ENCODE measurements around the gene TCFL5. TPM values are rescaled to one million over a fixed set of nuclear protein-coding genes. Genes with fewer than 3 reads are reported as not detected.
A peak's percentile ranks its signal among the peaks of the same experiment; 100 is the strongest.

TCFL5 gene
- polyA plus RNA-seq, 3 donors = 0.38 to 3.5 (median 0.89) TPM

DNA sequence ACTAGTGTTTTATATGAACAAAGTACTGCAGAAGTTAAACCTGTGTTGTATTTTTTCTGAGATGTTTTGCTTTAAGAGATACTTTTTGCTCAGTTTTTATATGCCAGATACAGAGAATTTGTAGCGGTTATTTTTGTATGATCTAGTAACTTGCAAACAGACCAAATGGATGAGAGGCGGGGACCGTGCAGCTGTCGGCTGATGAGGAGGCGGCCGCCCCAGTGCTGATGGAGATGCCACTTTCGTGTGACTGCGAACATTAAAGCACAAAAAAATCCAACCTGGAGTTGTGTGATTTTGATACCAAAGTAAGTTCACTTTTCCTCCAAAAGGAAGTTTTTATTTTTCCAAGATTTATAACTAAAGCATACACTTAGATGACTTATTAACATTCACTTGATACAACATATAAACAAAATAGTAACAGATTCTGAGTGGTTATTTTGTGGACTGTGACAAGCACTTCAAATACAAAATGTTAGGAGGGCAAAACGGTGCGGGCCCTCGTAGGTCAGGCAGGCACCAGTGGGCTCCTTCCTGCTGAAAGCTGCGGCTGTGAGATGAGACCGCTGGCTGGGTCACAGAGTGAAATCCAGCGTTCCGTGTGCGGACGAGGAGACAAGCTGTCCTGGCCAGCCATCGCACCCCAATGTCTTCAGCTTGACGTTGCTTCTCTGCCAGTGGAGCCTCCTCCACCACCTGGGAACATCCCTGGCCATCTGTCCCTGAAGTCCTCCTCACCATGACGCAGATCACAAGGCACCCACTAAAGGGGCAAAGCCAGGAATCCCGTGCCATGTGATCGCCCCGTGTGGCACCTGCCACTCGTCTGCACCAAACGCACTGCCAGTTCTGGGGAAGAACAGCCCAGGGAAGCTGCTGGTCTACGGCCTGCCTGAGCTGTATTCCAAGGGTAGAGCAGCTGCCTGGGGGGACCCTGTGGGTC, 61.0 kb downstream of the TCFL5 start:
- peaks cover 24% of the 10 kb centered on the region for H3K79me2 ChIP-seq (ENCODE audit: insufficient read depth, low read length)
- no peak overlapping the region for H3K9ac ChIP-seq (ENCODE audit: insufficient read depth, low read length, poor library complexity, severe bottlenecking)
- no peaks in the 10 kb centered on the region for H3K27me3 ChIP-seq (ENCODE audit: control insufficient read depth in 2 of 2, insufficient read depth in 2 of 2, low read length in 2 of 2)
- no peak for TF ChIP-seq CTCF (IDR thresholded peaks at IDR 0.05)
- H3K36me3 ChIP-seq (replicated peaks in 1 of 2; ENCODE audit: control insufficient read depth in 1 of 2, insufficient read depth in 2 of 2, low read length in 2 of 2) = peaks cover 24 to 35% of the 10 kb centered on the region in 2 donors
- Mint-ChIP-seq H3K4me1 (peaks cover 55% of the 10 kb centered on the region), H3K36me3 (peaks cover 37 to 40% of the 10 kb centered on the region in 2 donors), H3K9me3 (peaks cover 0 to 3% (median 0%) of the 10 kb centered on the region in 7 donors), H3K4me3 (peak overlapping the region in 1 of 2 donors; percentile 16), H3K27ac (no peak overlapping the region), H3K27me3 (ENCODE audit: low read depth in 3 of 3) (peaks cover 0 to 6% (median 2%) of the 10 kb centered on the region in 3 donors)
- no peak for DNase-seq
- H3K4me1 ChIP-seq (ENCODE audit: control insufficient read depth in 1 of 2, insufficient read depth in 2 of 2, low read length in 2 of 2) = peaks cover 49 to 56% of the 10 kb centered on the region in 2 donors
- no peak overlapping the region for H3K4me3 ChIP-seq (replicated peaks in 1 of 3; ENCODE audit: low read depth in 2 of 3, low read length in 3 of 3)
- intact Hi-C loops (cut with micrococcal nuclease) = loop anchor here (5.0 to 10.0 kb wide), 4 partner anchors 57 to 656 kb away; partner anchors contain the start of genes ADRM1 (in 1 of the 2), PSMA7 (in 1 of the 2), RPS21 (in 1 of the 2) and SS18L1 (in 1 of the 2)
- no peak overlapping the region for H3K4me2 ChIP-seq (replicated peaks; ENCODE audit: extremely low read depth, low read length, poor library complexity, severe bottlenecking)
- H3K27ac ChIP-seq (ENCODE audit: low read depth in 1 of 2, low read length in 2 of 2) = no peak overlapping the region
- H2AFZ ChIP-seq (ENCODE audit: insufficient read depth, low read depth, low read length, poor library complexity, severe bottlenecking) = no peak overlapping the region
- H3K9me3 ChIP-seq (replicated peaks in 1 of 2; ENCODE audit: control insufficient read depth in 1 of 2, insufficient read depth in 1 of 2, low read length in 2 of 2) = no peaks in the 10 kb centered on the region
- H4K20me1 ChIP-seq (ENCODE audit: insufficient read depth, low read length) = peaks cover 15% of the 10 kb centered on the region
- WGBS (ENCODE audit: insufficient coverage) = 93% methylated on average over 18 of the region's 26 CpGs

DNA sequence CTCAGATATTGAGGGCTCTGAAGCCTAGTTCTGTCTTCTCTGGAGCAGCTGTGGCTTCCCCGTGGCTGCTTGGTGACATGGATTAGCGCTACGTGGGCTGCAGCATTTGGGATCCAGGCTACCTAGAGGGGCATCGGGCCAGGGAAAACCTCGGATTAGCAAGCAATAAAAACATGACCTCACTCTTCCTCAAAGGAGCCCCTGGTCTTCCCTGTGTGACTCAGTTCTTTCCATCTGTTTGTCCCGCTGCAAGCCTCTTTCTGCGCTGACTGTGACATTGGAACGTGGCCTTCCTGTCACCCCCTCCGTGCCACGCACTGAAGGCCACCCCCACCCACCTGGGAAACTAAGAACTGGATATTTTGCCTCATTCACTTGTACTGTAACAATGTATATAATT, 61.7 kb downstream of the TCFL5 start:
- H3K4me3 Mint-ChIP-seq = peak overlapping the region in 1 of 2 donors; percentile 16
- H3K27me3 ChIP-seq (ENCODE audit: control insufficient read depth in 2 of 2, insufficient read depth in 2 of 2, low read length in 2 of 2) = no peaks in the 10 kb centered on the region

More for the DNA sequence above, 61.7 kb downstream of the TCFL5 start:
- Mint-ChIP-seq H3K27ac (peak overlapping the region in 1 of 7 donors; percentile 16), H3K9me3 (peaks cover 0 to 3% (median 0%) of the 10 kb centered on the region in 7 donors), H3K36me3 (peaks cover 37 to 40% of the 10 kb centered on the region in 2 donors), H3K27me3 (ENCODE audit: low read depth in 3 of 3) (peaks cover 0 to 6% (median 2%) of the 10 kb centered on the region in 3 donors), H3K4me1 (peaks cover 57% of the 10 kb centered on the region)
- H3K4me1 ChIP-seq (ENCODE audit: control insufficient read depth in 1 of 2, insufficient read depth in 2 of 2, low read length in 2 of 2) = peaks cover 52 to 60% of the 10 kb centered on the region in 2 donors
- no peak overlapping the region for H3K9ac ChIP-seq (ENCODE audit: insufficient read depth, low read length, poor library complexity, severe bottlenecking)
- peaks cover 24 to 35% of the 10 kb centered on the region in 2 donors for H3K36me3 ChIP-seq (replicated peaks in 1 of 2; ENCODE audit: control insufficient read depth in 1 of 2, insufficient read depth in 2 of 2, low read length in 2 of 2)
- no peak overlapping the region for H2AFZ ChIP-seq (ENCODE audit: insufficient read depth, low read depth, low read length, poor library complexity, severe bottlenecking)
- TF ChIP-seq CTCF (IDR thresholded peaks at IDR 0.05) = no peak
- H3K79me2 ChIP-seq (ENCODE audit: insufficient read depth, low read length) = peaks cover 17% of the 10 kb centered on the region
- H4K20me1 ChIP-seq (ENCODE audit: insufficient read depth, low read length) = peaks cover 13% of the 10 kb centered on the region
- H3K9me3 ChIP-seq (replicated peaks in 1 of 2; ENCODE audit: control insufficient read depth in 1 of 2, insufficient read depth in 1 of 2, low read length in 2 of 2) = no peaks in the 10 kb centered on the region
- no peak for DNase-seq
- 97% methylated on average over 6 of the region's 10 CpGs for WGBS (ENCODE audit: insufficient coverage)
- H3K4me2 ChIP-seq (replicated peaks; ENCODE audit: extremely low read depth, low read length, poor library complexity, severe bottlenecking) = no peak overlapping the region
- intact Hi-C loops (cut with micrococcal nuclease) = loop anchor here (5.0 to 10.0 kb wide), 7 partner anchors 57 to 655 kb away; partner anchors contain the start of genes CABLES2 (in 2 of the 2), ADRM1 (in 1 of the 2), DIDO1 (in 1 of the 2) and PSMA7 (in 1 of the 2)
- H3K27ac ChIP-seq (ENCODE audit: low read depth in 1 of 2, low read length in 2 of 2) = no peak overlapping the region
- no peak overlapping the region for H3K4me3 ChIP-seq (replicated peaks in 1 of 3; ENCODE audit: low read depth in 2 of 3, low read length in 3 of 3)

All from CD14-positive monocyte (primary cell).